HEK293 (cell line): ENCODE measurements around the gene FLOT2.

ENCODE experiments used
- CTCF ChIA-PET: fragments of 350-600 bp; formaldehyde crosslinking; extraction: SDS; loops from one replicate; lab custom pipeline; 2021; ENCODE audit warnings: antibody characterized with exemption; lab: Yijun Ruan, JAX
- POLR2A ChIA-PET: fragments of 300-600 bp; formaldehyde crosslinking; extraction: SDS; loops from one replicate; lab custom pipeline; 2020; ENCODE audit warnings: antibody characterized with exemption, inconsistent platforms; lab: Yijun Ruan, JAX
- H3K27ac ChIP-seq: fragments of 200-500 bp; sonication (Bioruptor generic); 2 replicates; pipeline ENCODE4 v1.5.1; 2014; ENCODE audit warnings: low read depth, low read length, control low read depth, inconsistent platforms; ENCODE audit errors: extremely low read depth
- H3K36me3 ChIP-seq, 2 experiments: fragments of 200-500 bp in 1 of 2; sonication (Bioruptor generic) in 1 of 2; 1 replicate in 1 of 2; 2 replicates in 1 of 2; pipeline ENCODE4 v1.5.1; 2014 to 2017; ENCODE audit warnings: inconsistent platforms in 2 of 2, low read length in 2 of 2; ENCODE audit not compliant: control insufficient read depth in 2 of 2, insufficient read depth in 1 of 2
- H3K4me1 ChIP-seq: fragments of 200-500 bp; sonication (Bioruptor generic); 2 replicates; pipeline ENCODE4 v1.5.1; 2014; ENCODE audit warnings: mild to moderate bottlenecking, low read length, inconsistent platforms; ENCODE audit not compliant: control insufficient read depth, insufficient read depth
- H3K4me3 ChIP-seq: 2 replicates; pipeline ENCODE4 v1.5.1; 2011; ENCODE audit warnings: low read depth, mild to moderate bottlenecking, control low read depth, low read length, moderate library complexity
- H3K9me3 ChIP-seq: fragments of 200-500 bp; sonication (Bioruptor generic); 2 replicates; pipeline ENCODE4 v1.5.1; 2014; ENCODE audit warnings: low read depth, low read length, inconsistent platforms; ENCODE audit not compliant: control insufficient read depth, insufficient read depth
- GFI1B ChIP-seq: fragments of 450-650 bp; formaldehyde crosslinking; IDR thresholded peaks from 2 replicates; pipeline ENCODE4 v1.5.1; 2016; ENCODE audit warnings: missing biosample characterization, missing genetic modification characterization
- HOXC10 ChIP-seq: sonication (generic); formaldehyde crosslinking; IDR thresholded peaks from 2 replicates; pipeline ENCODE4 v1.8.1; 2023; ENCODE audit warnings: mild to moderate bottlenecking, missing genetic modification reagents
- RBAK ChIP-seq: fragments of 450-650 bp; formaldehyde crosslinking; IDR thresholded peaks from 2 replicates; pipeline ENCODE4 v1.5.1; 2016; ENCODE audit warnings: missing biosample characterization, missing genetic modification characterization
- SALL2 ChIP-seq: fragments of 450-650 bp; formaldehyde crosslinking; IDR thresholded peaks from 2 replicates; pipeline ENCODE4 v1.5.0; 2017; ENCODE audit warnings: missing biosample characterization, mild to moderate bottlenecking, missing genetic modification characterization, borderline replicate concordance
- SETDB1 ChIP-seq: IDR thresholded peaks from one replicate; pipeline ENCODE4 v1.6.1; 2017; ENCODE audit warnings: mild to moderate bottlenecking, low read length, moderate library complexity, mixed read lengths; ENCODE audit not compliant: insufficient read length
- YY1 ChIP-seq: fragments of 450-650 bp; formaldehyde crosslinking; IDR thresholded peaks from 2 replicates; pipeline ENCODE4 v1.5.1; 2018; ENCODE audit warnings: missing biosample characterization, missing genetic modification characterization
- ZBTB17 ChIP-seq: fragments of 450-650 bp; formaldehyde crosslinking; IDR thresholded peaks from 2 replicates; pipeline ENCODE4 v1.5.1; 2016; ENCODE audit warnings: missing biosample characterization, missing genetic modification characterization
- ZBTB20 ChIP-seq: fragments of 450-650 bp; formaldehyde crosslinking; IDR thresholded peaks from 2 replicates; pipeline ENCODE4 v1.5.1; 2016; ENCODE audit warnings: missing biosample characterization, missing genetic modification characterization
- ZBTB48 ChIP-seq: fragments of 450-650 bp; formaldehyde crosslinking; IDR thresholded peaks from 2 replicates; pipeline ENCODE4 v1.5.1; 2016; ENCODE audit warnings: missing biosample characterization, missing genetic modification characterization
- ZFP3 ChIP-seq: fragments of 450-650 bp; formaldehyde crosslinking; IDR thresholded peaks from 2 replicates; pipeline ENCODE4 v1.5.1; 2016; ENCODE audit warnings: low read depth, missing biosample characterization, missing genetic modification characterization
- ZNF10 ChIP-seq: fragments of 450-650 bp; formaldehyde crosslinking; IDR thresholded peaks from 2 replicates; pipeline ENCODE4 v1.5.1; 2017; ENCODE audit warnings: missing biosample characterization, missing genetic modification characterization
- ZNF138 ChIP-seq: fragments of 450-650 bp; formaldehyde crosslinking; IDR thresholded peaks from 2 replicates; pipeline ENCODE4 v1.5.1; 2016; ENCODE audit warnings: missing biosample characterization, missing genetic modification characterization, borderline replicate concordance
- ZNF184 ChIP-seq: fragments of 450-650 bp; IDR thresholded peaks from 2 replicates; pipeline ENCODE4 v1.5.1; 2018; ENCODE audit warnings: missing biosample characterization, mild to moderate bottlenecking, missing genetic modification characterization
- ZNF19 ChIP-seq: fragments of 450-650 bp; formaldehyde crosslinking; IDR thresholded peaks from 2 replicates; pipeline ENCODE4; 2016; ENCODE audit warnings: missing biosample characterization, missing genetic modification characterization, low read depth
- ZNF211 ChIP-seq: fragments of 450-650 bp; formaldehyde crosslinking; IDR thresholded peaks from 2 replicates; pipeline ENCODE4 v1.5.1; 2016; ENCODE audit warnings: low read depth, missing biosample characterization, missing genetic modification characterization
- ZNF280C ChIP-seq: fragments of 450-650 bp; formaldehyde crosslinking; IDR thresholded peaks from 2 replicates; pipeline ENCODE4 v1.5.1; 2016; ENCODE audit warnings: missing biosample characterization, missing genetic modification characterization
- ZNF404 ChIP-seq: fragments of 450-650 bp; formaldehyde crosslinking; IDR thresholded peaks from 2 replicates; pipeline ENCODE4 v1.5.1; 2017; ENCODE audit warnings: missing biosample characterization, missing genetic modification characterization
- ZNF544 ChIP-seq: fragments of 450-650 bp; formaldehyde crosslinking; IDR thresholded peaks from 2 replicates; pipeline ENCODE4 v1.5.0; 2017; ENCODE audit warnings: missing biosample characterization, missing genetic modification characterization
- ZNF560 ChIP-seq: fragments of 450-650 bp; formaldehyde crosslinking; IDR thresholded peaks from 2 replicates; pipeline ENCODE4 v1.5.1; 2017; ENCODE audit warnings: missing biosample characterization, missing genetic modification characterization, borderline replicate concordance
- ZNF596 ChIP-seq: fragments of 450-650 bp; IDR thresholded peaks from 2 replicates; pipeline ENCODE4 v1.5.0; 2018; ENCODE audit warnings: missing biosample characterization, mild to moderate bottlenecking, missing genetic modification characterization, moderate library complexity
- ZNF660 ChIP-seq: fragments of 450-650 bp; IDR thresholded peaks from 2 replicates; pipeline ENCODE4 v1.5.1; 2018; ENCODE audit warnings: missing biosample characterization, mild to moderate bottlenecking, missing genetic modification characterization
- ZNF701 ChIP-seq: fragments of 450-650 bp; formaldehyde crosslinking; IDR thresholded peaks from 2 replicates; pipeline ENCODE4 v1.5.1; 2016; ENCODE audit warnings: missing biosample characterization, missing genetic modification characterization
- TF ChIP-seq, protein P1 (sequence below): sonication (generic); formaldehyde crosslinking; IDR thresholded peaks from 2 replicates; pipeline ENCODE4 v1.8.1; 2022; ENCODE audit warnings: mild to moderate bottlenecking, moderate library complexity, missing genetic modification reagents
- TF ChIP-seq, protein P2 (sequence below): fragments of 450-650 bp; formaldehyde crosslinking; IDR thresholded peaks from 2 replicates; pipeline ENCODE4 v1.5.1; 2016; ENCODE audit warnings: missing biosample characterization, missing genetic modification characterization
- TF ChIP-seq, protein P3 (sequence below): fragments of 450-650 bp; IDR thresholded peaks from 2 replicates; pipeline ENCODE4 v1.5.1; 2018; ENCODE audit warnings: missing biosample characterization, mild to moderate bottlenecking, missing genetic modification characterization

Gene FLOT2

GRCh38 chr17:28925912-28926365 lies 28.4 kb upstream of the FLOT2 start (continued):
- TF ChIP-seq, protein P1, sequence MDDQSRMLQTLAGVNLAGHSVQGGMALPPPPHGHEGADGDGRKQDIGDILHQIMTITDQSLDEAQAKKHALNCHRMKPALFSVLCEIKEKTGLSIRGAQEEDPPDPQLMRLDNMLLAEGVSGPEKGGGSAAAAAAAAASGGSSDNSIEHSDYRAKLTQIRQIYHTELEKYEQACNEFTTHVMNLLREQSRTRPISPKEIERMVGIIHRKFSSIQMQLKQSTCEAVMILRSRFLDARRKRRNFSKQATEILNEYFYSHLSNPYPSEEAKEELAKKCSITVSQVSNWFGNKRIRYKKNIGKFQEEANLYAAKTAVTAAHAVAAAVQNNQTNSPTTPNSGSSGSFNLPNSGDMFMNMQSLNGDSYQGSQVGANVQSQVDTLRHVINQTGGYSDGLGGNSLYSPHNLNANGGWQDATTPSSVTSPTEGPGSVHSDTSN (CRISPR knock-in tag): no peak
- no peak for TF ChIP-seq RBAK (tag by site-specific recombination)
- TF ChIP-seq ZNF660 (tag by site-specific recombination): peak; percentile 70
- TF ChIP-seq ZNF596 (tag by site-specific recombination): no peak
- no peak for TF ChIP-seq ZFP3 (tag by site-specific recombination)
- no peak for TF ChIP-seq ZNF701 (tag by site-specific recombination)

DNA sequence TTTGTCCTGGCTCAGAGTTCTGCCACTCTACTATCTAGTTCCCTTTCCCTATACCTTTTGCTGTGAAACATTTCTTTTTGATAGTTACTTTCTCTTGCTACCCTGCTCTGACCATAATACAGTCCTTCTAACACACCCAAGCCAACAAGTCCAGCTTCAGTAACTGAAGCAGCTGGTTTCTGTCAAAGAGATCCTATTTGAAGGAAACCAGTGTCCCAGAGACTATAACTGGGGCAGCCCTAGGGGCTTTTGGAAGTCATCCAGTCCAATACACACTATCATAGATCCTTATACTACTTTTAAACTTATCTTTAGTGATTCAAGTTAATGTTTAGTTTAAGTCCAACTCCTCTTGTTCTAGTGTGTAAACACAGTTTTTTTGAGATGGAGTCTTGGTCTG lies 22.7 kb upstream of the FLOT2 start:
- Histone ChIP-seq H3K27ac (no peak overlapping the region), H3K4me1 (no peaks in the 10 kb centered on the region), H3K9me3 (no peaks in the 10 kb centered on the region), H3K36me3 (peaks cover 89 to 96% of the 10 kb centered on the region in 2 experiments), H3K4me3 (no peak overlapping the region)
- TF ChIP-seq ZBTB17 (tag by site-specific recombination): no peak
- no peak for TF ChIP-seq ZNF10
- TF ChIP-seq ZNF19 (tag by site-specific recombination): no peak
- TF ChIP-seq ZNF404 (tag by site-specific recombination): no peak
- no peak for TF ChIP-seq ZBTB48 (tag by site-specific recombination)
- TF ChIP-seq, protein P2, sequence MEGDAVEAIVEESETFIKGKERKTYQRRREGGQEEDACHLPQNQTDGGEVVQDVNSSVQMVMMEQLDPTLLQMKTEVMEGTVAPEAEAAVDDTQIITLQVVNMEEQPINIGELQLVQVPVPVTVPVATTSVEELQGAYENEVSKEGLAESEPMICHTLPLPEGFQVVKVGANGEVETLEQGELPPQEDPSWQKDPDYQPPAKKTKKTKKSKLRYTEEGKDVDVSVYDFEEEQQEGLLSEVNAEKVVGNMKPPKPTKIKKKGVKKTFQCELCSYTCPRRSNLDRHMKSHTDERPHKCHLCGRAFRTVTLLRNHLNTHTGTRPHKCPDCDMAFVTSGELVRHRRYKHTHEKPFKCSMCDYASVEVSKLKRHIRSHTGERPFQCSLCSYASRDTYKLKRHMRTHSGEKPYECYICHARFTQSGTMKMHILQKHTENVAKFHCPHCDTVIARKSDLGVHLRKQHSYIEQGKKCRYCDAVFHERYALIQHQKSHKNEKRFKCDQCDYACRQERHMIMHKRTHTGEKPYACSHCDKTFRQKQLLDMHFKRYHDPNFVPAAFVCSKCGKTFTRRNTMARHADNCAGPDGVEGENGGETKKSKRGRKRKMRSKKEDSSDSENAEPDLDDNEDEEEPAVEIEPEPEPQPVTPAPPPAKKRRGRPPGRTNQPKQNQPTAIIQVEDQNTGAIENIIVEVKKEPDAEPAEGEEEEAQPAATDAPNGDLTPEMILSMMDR: no peak
- TF ChIP-seq YY1 (tag by site-specific recombination): no peak
- TF ChIP-seq ZNF211 (tag by site-specific recombination): no peak
- TF ChIP-seq ZBTB20: no peak
- TF ChIP-seq ZNF560 (tag by site-specific recombination): no peak
- no peak for TF ChIP-seq ZNF184 (tag by site-specific recombination)
- TF ChIP-seq, protein P3, sequence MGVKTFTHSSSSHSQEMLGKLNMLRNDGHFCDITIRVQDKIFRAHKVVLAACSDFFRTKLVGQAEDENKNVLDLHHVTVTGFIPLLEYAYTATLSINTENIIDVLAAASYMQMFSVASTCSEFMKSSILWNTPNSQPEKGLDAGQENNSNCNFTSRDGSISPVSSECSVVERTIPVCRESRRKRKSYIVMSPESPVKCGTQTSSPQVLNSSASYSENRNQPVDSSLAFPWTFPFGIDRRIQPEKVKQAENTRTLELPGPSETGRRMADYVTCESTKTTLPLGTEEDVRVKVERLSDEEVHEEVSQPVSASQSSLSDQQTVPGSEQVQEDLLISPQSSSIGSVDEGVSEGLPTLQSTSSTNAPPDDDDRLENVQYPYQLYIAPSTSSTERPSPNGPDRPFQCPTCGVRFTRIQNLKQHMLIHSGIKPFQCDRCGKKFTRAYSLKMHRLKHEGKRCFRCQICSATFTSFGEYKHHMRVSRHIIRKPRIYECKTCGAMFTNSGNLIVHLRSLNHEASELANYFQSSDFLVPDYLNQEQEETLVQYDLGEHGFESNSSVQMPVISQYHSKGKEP: no peak
- no peak for TF ChIP-seq ZNF280C (tag by site-specific recombination)
- no peak for TF ChIP-seq SETDB1
- no peak for TF ChIP-seq SALL2 (tag by site-specific recombination)
- TF ChIP-seq ZNF138: no peak
- no peak for TF ChIP-seq GFI1B (tag by site-specific recombination)
- no peak for TF ChIP-seq ZNF544 (tag by site-specific recombination)
- TF ChIP-seq HOXC10 (CRISPR knock-in tag): no peak
- ChIA-PET POLR2A (no interaction called here), CTCF (interaction anchor here (0.6 to 1.0 kb wide), 5 partner anchors 9 to 197 kb away, joined by 3 read pairs; no protein-coding TSS in a partner anchor)
